Measurements from ENCODE around the gene POLE.

POLE gene

DNA sequence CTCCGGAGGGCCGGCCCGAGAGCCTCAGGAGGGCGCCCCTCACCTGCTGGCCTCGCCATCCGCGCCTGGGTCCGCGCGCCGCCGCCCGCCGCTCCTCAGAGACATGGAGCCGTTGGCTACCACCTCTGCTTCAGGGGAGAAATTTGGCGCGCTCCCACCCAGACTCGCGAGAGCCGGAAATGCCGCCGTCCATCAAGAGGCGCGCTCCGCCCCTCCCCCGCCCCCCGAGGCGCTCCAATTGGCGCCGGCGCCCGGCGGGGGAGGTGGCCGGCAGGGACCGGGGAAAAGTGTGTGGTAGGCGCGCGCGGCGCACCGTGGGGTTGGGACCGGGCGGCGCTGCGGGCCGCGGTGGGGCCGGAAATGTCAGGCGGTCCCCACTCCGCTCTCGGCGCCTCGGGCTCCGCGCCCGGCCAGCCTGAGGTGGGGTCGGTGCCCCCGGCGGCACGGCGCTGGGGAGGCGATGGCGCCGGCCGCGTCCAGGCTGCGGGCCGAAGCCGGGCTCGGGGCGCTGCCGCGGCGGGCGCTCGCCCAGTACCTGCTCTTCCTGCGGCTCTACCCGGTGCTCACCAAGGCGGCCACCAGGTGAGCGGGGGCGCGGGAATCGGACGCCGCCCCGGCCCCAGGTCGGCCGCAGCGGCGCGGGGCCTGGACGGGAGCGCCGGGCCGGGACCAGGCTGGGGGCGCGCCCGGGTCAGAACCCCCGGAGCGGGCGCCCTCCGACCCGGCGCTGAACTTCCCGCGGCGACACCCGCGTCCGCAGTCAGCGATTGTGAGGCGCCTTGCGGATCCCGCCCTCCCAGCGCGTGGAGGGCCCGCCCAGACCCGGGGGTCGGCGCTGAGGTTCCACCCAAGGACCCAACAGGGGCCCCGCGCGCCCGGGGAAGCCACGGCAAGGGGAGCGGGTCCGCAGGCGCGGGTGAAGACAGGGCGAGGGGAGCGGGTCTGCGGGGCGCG, at the start of gene POLE, which contains the start of gene PXMP2:
TSS of gene POLE (minus strand) at position 132 of the 954 bp plus-strand sequence. CDS start at position 105, 27 bp downstream.
TSS of gene PXMP2 (plus strand) at position 377 of the 954 bp plus-strand sequence. CDS start at position 461, 84 bp downstream.
- peak; percentile 95 for DNase-seq (ENCODE audit: low read depth in 2 of 2)

DNA sequence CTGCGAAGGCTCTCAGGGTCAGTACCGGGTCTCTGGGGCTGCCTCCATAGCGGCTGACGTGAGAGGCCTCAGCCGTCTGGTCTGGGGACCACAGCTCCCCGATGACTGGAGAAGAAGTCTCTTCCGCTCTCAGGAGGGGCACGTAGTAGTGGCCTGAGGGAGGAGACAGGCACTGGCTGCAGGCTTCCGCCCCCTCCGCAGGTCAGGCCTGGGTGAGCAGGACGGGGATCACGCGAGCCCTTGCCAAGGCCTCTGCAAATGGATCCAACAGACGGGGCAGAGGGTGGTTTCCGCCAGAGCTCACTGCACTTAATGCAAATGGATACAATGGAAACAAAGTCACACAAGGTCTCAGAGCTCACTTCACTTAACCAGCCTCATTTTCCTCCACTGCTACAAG, 49.8 kb upstream of the POLE start:
- no peak for DNase-seq (ENCODE audit: low read depth in 2 of 2)

- no peak for DNase-seq (ENCODE audit: low read depth in 2 of 2)
Measured at GRCh38 chr12:132736378-132736777, 49.2 kb upstream of the POLE start.

GRCh38 chr12:132735496-132735895, 48.4 kb upstream of the POLE start:
- DNase-seq (ENCODE audit: low read depth in 2 of 2): no peak

- DNase-seq (ENCODE audit: low read depth in 2 of 2): no peak
Measured at GRCh38 chr12:132734206-132734605, 47.1 kb upstream of the POLE start.

GRCh38 chr12:132731574-132731973, 44.4 kb upstream of the POLE start:
- no peak for DNase-seq (ENCODE audit: low read depth in 2 of 2)

DNA sequence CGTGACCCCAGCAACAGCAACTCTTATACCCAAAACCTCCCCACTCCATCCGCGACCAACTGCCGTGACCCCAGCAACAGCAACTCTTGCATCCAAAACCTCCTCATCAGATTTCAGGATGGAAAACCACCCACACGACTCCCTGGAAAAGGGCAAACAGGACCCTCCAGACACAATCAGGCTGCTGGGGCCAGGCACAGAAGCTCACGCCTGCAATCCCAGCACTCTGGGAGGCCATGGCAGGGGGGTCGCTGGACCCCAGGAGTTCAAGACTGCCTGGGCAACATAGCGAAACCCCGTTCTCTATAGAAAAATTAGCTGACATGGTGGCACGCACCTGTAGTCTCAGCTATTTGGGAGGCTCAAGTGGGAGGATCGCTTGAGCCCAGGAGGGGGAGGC, 43.2 kb upstream of the POLE start:
- no peak for DNase-seq (ENCODE audit: low read depth in 2 of 2)

GRCh38 chr12:132729541-132730320, 42.6 kb upstream of the POLE start:
- DNase-seq (ENCODE audit: low read depth in 2 of 2): no peak

- DNase-seq (ENCODE audit: low read depth in 2 of 2): no peak
Measured at GRCh38 chr12:132728502-132728901, 41.4 kb upstream of the POLE start.

- no peak for DNase-seq (ENCODE audit: low read depth in 2 of 2)
Measured at GRCh38 chr12:132727091-132727794, 40.1 kb upstream of the POLE start.

- no peak for DNase-seq (ENCODE audit: low read depth in 2 of 2)
Measured at GRCh38 chr12:132726386-132726785, 39.2 kb upstream of the POLE start.

GRCh38 chr12:132724506-132725241, 37.5 kb upstream of the POLE start:
- no peak for DNase-seq (ENCODE audit: low read depth in 2 of 2)

- no peak for DNase-seq (ENCODE audit: low read depth in 2 of 2)
Measured at GRCh38 chr12:132723764-132724140, 36.6 kb upstream of the POLE start.

DNA sequence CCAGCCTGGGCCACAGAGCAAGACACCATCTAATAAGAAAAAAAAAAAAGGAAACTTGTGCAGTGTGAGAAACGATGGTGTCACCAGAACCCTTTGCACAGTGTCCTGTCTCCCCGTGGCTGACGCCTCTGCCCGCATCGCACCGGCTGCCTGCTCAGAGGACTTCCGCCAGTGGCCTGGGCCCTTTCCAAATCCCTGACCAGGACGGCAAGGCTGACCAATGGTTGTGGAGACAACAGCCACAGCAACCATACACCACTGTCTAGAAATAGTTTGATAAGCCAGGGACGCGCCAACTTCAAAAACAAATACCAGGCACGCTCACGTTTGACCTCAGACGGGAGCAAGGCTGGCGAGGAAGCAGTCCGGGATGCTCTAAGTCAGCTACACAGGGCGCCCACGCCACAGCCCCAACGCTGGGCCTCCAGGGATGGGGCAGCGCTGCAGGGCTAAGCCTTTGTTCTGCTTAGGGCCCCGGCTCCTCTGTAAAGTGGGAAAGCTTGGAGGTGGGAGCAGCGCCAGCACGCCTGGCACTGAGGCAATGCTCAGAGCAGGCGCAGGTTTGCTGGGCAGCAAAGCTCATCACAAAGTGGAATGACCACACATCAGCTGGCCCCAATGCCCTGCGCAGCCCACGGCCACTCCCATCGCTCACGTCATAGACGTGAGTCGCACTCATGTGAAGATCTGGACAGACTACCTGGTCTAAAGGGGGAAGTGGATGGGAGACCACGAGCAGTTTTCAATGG, 36.0 kb upstream of the POLE start:
- DNase-seq (ENCODE audit: low read depth in 2 of 2): no peak

- no peak for DNase-seq (ENCODE audit: low read depth in 2 of 2)
Measured at GRCh38 chr12:132720606-132721345, 33.6 kb upstream of the POLE start.

- no peak for DNase-seq (ENCODE audit: low read depth in 2 of 2)
Measured at GRCh38 chr12:132719954-132720324, 32.8 kb upstream of the POLE start.

DNA sequence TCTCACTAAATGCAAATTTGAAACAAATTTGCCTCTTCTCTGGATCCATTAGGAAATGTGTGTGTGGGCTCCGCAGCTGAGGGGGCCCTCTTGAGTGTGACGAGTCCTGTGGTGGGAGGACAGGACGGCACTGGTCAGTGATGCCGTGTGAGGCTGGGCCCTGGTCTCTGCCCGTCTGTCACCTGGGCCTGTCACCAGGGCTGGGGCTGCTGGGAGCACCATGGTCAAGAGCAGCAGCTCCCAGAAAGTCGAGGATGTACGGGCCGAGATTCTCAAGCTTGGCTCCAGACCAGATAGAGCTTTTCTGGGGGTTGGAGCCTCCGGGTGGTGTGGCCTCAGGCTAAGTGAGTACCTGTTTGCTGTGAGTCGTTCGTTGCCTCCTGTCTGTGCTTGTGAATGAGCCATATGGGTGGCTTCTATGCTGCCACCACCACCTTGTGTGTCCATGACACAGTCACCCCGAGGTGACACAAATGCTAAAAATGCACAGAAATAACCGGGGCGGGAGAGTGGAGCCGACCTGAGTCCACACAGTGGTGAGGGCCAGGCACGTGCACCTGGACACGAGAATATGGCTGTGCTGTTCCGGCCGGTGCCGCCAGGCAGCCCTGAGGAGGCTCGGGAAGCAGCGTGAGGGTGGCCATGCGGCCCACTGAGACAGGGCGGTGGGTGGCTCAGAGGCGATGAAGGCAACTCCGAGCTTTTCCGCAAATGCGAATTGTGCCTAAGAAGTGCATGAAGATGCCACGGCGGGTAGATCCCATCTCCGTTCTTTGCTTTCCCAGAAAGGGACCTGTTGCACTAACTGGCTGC, 32.2 kb upstream of the POLE start:
- DNase-seq (ENCODE audit: low read depth in 2 of 2): no peak

- DNase-seq (ENCODE audit: low read depth in 2 of 2): no peak
Measured at GRCh38 chr12:132718644-132719043, 31.5 kb upstream of the POLE start.
